HL-60 (cell line): Measurements from ENCODE around the gene TIMP2.

Experiments used
- CTCF ChIP-seq: IDR thresholded peaks from one replicate; pipeline ENCODE4 v1.5.1; 2011; ENCODE audit warnings: low read length, control low read depth, inconsistent platforms; ENCODE audit not compliant: insufficient read depth
- GABPA ChIP-seq: IDR thresholded peaks from 2 replicates; pipeline ENCODE4 v1.6.1; 2012; ENCODE audit warnings: low read depth
- POLR2AphosphoS5 ChIP-seq: IDR thresholded peaks from 2 replicates; pipeline ENCODE4 v1.6.1; 2012; ENCODE audit warnings: low read depth
- REST ChIP-seq: IDR thresholded peaks from 2 replicates; pipeline ENCODE4 v1.6.1; 2012; ENCODE audit warnings: low read depth; ENCODE audit not compliant: insufficient replicate concordance
- SPI1 ChIP-seq: IDR thresholded peaks from 2 replicates; pipeline ENCODE4 v1.6.1; 2012; ENCODE audit warnings: low read depth, mild to moderate bottlenecking, borderline replicate concordance

GRCh38 chr17:78859051-78859450, 66.1 kb downstream of the TIMP2 start:
- TF ChIP-seq CTCF (no peak), POLR2AphosphoS5 (no peak), REST (no peak), GABPA (no peak), SPI1 (no peak)
